ENCODE data around the gene PSMF1. TPM values are rescaled to one million over a fixed set of nuclear protein-coding genes. Genes with fewer than 3 reads are reported as not detected.
"Not testable (repeated sequence)": the region's sequence is repeated elsewhere in the genome, so short reads cannot be mapped to it uniquely, and the experiment has no call there.

Gene PSMF1
- total RNA-seq, 1 donor from 2014 or later, result 129 TPM

DNA sequence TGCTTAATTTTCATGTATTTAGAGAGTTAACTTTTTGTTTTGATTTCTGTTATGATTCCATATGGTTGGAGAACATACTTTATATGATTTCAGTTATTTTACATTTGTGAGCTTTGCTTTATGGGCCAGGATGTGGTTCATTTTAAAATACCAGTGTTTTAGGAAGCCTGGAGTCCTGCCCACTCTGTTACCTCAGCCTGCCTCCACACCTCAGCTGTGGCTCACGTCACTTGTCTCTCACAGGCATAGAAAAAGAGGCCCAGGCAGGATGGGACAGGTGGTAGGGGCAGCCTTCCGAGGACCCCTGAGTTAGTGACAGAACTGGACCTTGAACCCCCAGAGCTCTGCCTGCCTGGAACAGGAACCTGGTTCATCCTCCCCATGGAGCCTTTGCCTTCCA, 16.0 kb downstream of the PSMF1 start:
- Mint-ChIP-seq H3K27ac (ENCODE audit: unreplicated experiment) (no peak overlapping the region), H3K4me1 (ENCODE audit: unreplicated experiment) (peaks cover 11% of the 10 kb centered on the region), H3K36me3 (ENCODE audit: unreplicated experiment) (peaks cover 75% of the 10 kb centered on the region), H3K4me3 (ENCODE audit: unreplicated experiment) (no peak overlapping the region), H3K9me3 (ENCODE audit: unreplicated experiment) (peaks cover 6% of the 10 kb centered on the region), H3K27me3 (ENCODE audit: unreplicated experiment) (no peaks in the 10 kb centered on the region)
- TF ChIP-seq, protein P1, sequence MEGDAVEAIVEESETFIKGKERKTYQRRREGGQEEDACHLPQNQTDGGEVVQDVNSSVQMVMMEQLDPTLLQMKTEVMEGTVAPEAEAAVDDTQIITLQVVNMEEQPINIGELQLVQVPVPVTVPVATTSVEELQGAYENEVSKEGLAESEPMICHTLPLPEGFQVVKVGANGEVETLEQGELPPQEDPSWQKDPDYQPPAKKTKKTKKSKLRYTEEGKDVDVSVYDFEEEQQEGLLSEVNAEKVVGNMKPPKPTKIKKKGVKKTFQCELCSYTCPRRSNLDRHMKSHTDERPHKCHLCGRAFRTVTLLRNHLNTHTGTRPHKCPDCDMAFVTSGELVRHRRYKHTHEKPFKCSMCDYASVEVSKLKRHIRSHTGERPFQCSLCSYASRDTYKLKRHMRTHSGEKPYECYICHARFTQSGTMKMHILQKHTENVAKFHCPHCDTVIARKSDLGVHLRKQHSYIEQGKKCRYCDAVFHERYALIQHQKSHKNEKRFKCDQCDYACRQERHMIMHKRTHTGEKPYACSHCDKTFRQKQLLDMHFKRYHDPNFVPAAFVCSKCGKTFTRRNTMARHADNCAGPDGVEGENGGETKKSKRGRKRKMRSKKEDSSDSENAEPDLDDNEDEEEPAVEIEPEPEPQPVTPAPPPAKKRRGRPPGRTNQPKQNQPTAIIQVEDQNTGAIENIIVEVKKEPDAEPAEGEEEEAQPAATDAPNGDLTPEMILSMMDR (IDR thresholded peaks at IDR 0.05), result no peak
- no peak for DNase-seq (ENCODE audit: extremely low spot score, unreplicated experiment)

DNA sequence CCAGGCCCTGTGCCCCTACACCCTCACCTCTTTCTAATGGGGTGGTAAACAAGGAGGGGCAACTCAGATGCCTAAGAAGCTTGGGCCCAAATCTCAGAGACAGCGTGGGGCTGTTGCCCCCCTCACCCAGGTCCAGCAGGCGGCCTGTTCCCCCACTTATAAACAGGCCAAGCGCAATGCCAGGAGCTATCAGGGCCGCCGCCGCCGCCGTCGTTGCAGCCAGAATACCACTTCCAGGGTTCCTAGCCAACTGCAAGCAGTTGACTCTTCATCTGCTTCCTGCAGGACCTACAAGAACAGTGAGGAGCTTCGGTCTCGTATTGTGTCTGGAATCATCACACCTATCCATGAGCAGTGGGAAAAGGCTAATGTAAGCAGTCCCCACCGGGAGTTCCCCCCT, 16.4 kb downstream of the PSMF1 start:
- peaks cover 6% of the 10 kb centered on the region for H3K9me3 Mint-ChIP-seq (ENCODE audit: unreplicated experiment)
- H3K27ac Mint-ChIP-seq (ENCODE audit: unreplicated experiment), result no peak overlapping the region
- DNase-seq (ENCODE audit: extremely low spot score, unreplicated experiment), result no peak
- no peak overlapping the region for H3K4me3 Mint-ChIP-seq (ENCODE audit: unreplicated experiment)
- H3K4me1 Mint-ChIP-seq (ENCODE audit: unreplicated experiment), result peaks cover 11% of the 10 kb centered on the region
- TF ChIP-seq, protein P1 (IDR thresholded peaks at IDR 0.05), result no peak
- H3K36me3 Mint-ChIP-seq (ENCODE audit: unreplicated experiment), result peaks cover 73% of the 10 kb centered on the region
- no peaks in the 10 kb centered on the region for H3K27me3 Mint-ChIP-seq (ENCODE audit: unreplicated experiment)

DNA sequence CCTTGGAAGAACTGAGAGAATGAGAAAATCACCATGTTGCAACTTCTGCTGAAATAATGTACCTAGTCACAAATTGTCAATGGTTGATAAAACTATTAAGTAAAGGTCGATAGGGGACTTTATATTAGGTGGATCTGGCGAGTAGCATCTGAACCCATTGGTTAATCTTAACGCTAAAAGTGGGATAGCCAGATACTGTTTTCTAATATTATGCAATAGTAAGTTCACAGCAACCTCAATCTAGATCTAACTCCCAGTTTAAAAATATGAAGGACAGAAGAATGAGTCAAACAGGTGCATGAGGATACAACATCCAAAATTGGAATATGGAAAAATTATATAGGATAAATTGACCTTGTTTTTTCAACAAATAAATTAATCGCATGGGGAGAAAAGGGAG, 18.8 kb downstream of the PSMF1 start:
- H3K27ac Mint-ChIP-seq (ENCODE audit: unreplicated experiment), result no peak overlapping the region
- no peak overlapping the region for H3K4me3 Mint-ChIP-seq (ENCODE audit: unreplicated experiment)
- TF ChIP-seq, protein P1 (IDR thresholded peaks at IDR 0.05), result no peak
- H3K4me1 Mint-ChIP-seq (ENCODE audit: unreplicated experiment), result peaks cover 2% of the 10 kb centered on the region
- no peak for DNase-seq (ENCODE audit: extremely low spot score, unreplicated experiment)
- no peaks in the 10 kb centered on the region for H3K27me3 Mint-ChIP-seq (ENCODE audit: unreplicated experiment)
- peaks cover 13% of the 10 kb centered on the region for H3K9me3 Mint-ChIP-seq (ENCODE audit: unreplicated experiment)
- peaks cover 71% of the 10 kb centered on the region for H3K36me3 Mint-ChIP-seq (ENCODE audit: unreplicated experiment)

DNA sequence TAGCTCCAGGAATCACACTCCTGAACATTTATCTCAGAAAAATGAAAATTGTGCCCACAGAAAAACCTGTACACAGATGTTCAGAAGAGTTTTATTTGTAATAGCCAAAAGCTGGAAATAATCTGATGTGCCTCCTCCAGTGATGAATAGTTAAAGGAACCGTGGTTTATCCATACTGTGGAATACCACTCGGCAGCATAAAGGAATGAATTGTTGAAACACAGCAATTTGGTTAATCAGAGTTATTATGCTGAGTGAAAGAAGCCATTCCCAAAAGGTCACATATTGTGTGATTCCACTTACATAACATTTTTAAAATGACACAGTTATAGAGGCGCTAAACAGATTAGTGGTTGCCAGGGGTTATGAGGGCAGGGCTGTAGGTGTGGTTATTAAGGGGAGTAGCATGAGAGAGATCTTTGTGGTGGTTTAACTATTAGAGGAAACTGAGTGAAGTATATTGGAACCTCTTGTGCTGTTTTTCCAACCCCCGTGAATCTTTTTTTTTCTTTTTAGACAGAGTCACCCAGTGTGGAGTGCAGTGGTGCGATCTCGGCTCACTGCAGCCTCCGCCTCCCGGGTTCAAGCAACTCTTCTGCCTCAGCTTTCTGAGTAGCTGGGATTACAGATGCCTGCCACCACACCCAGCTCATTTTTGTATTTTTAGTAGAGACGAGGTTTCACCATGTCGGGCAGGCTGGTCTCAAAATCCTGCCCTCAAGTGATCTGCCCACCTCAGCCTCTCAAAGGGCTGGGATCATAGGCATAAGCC, 26.2 kb downstream of the PSMF1 start:
- TF ChIP-seq, protein P1 (IDR thresholded peaks at IDR 0.05), result no peak
- H3K27me3 Mint-ChIP-seq (ENCODE audit: unreplicated experiment), result no peaks in the 10 kb centered on the region

DNA sequence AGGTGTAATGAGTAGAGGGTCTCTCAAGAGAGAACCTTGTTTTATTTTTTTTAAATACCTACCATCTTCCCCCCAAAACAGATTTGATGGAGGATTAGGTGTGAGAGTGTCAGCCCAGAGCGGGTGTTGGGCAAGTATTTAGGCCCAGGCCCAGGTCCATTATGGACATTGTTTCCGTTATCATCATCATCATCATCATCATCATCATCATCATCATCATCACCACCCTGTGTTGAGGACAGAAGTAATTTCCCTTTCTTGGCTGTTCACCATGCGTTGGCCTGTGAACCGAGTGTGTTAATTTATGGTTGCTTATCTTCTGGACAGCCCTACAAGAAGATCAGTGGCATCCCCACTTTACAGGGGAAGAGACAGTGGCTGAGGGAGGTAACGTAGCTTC, 28.6 kb downstream of the PSMF1 start:
- no peak for DNase-seq (ENCODE audit: extremely low spot score, unreplicated experiment)
- Mint-ChIP-seq H3K4me3 (ENCODE audit: unreplicated experiment) (no peak overlapping the region), H3K9me3 (ENCODE audit: unreplicated experiment) (no peaks in the 10 kb centered on the region), H3K27me3 (ENCODE audit: unreplicated experiment) (no peaks in the 10 kb centered on the region), H3K27ac (ENCODE audit: unreplicated experiment) (no peak overlapping the region), H3K4me1 (ENCODE audit: unreplicated experiment) (no peaks in the 10 kb centered on the region), H3K36me3 (ENCODE audit: unreplicated experiment) (peaks cover 43% of the 10 kb centered on the region)
- TF ChIP-seq, protein P1 (IDR thresholded peaks at IDR 0.05), result no peak

More for the DNA sequence above, 26.2 kb downstream of the PSMF1 start:
- Mint-ChIP-seq H3K4me1 (ENCODE audit: unreplicated experiment) (no peaks in the 10 kb centered on the region), H3K36me3 (ENCODE audit: unreplicated experiment) (peaks cover 49% of the 10 kb centered on the region), H3K27ac (ENCODE audit: unreplicated experiment) (no peak overlapping the region), H3K9me3 (ENCODE audit: unreplicated experiment) (peaks cover 7% of the 10 kb centered on the region), H3K4me3 (ENCODE audit: unreplicated experiment) (no peak overlapping the region)
- DNase-seq (ENCODE audit: extremely low spot score, unreplicated experiment), result no peak

DNA sequence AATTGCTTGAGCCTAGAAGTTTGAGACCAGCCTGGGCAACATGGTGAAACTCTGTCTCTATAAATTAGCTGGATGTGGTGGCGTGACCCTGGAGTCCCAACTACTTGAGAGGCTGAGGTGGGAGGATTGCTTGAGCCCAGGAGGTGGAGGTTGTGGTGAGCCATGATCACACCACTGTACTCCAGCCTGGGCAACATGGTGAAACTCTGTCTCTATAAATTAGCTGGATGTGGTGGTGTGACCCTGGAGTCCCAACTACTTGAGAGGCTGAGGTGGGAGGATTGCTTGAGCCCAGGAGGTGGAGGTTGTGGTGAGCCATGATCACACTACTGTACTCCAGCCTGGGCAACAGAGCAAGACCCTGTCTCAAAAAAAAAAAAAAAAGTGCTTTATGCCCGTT, 31.4 kb downstream of the PSMF1 start:
- not testable (repeated sequence) for H3K9me3 Mint-ChIP-seq (ENCODE audit: unreplicated experiment); H3K27ac Mint-ChIP-seq (ENCODE audit: unreplicated experiment); H3K4me1 Mint-ChIP-seq (ENCODE audit: unreplicated experiment); H3K4me3 Mint-ChIP-seq (ENCODE audit: unreplicated experiment); DNase-seq (ENCODE audit: extremely low spot score, unreplicated experiment); H3K27me3 Mint-ChIP-seq (ENCODE audit: unreplicated experiment)
- peaks cover 45% of the 10 kb centered on the region for H3K36me3 Mint-ChIP-seq (ENCODE audit: unreplicated experiment)
